GM18873 (cell line): ENCODE measurements around the gene RFWD3.

Source experiments
- ATAC-seq: cut with Tn5 transposase; IDR thresholded peaks from one replicate; pipeline ENCODE4 v1.9.1; 2021; ENCODE audit warnings: mild to moderate bottlenecking, moderate library complexity, moderate number of reproducible peaks; ENCODE audit not compliant: unreplicated experiment, low FRiP score

RFWD3 gene

GRCh38 chr16:74625500-74626350 is 41.0 kb downstream of the RFWD3 start:
- ATAC-seq: no peak

- ATAC-seq: no peak
Measured at GRCh38 chr16:74623839-74624235, 42.8 kb downstream of the RFWD3 start.

- ATAC-seq: no peak
Measured at GRCh38 chr16:74623214-74623838, 43.4 kb downstream of the RFWD3 start.

- ATAC-seq: no peak
Measured at GRCh38 chr16:74622005-74622404, 44.7 kb downstream of the RFWD3 start.

GRCh38 chr16:74617206-74617788 is 49.4 kb downstream of the RFWD3 start:
- no peak for ATAC-seq

- no peak for ATAC-seq
Measured at GRCh38 chr16:74611721-74612120, 55.0 kb downstream of the RFWD3 start.

- ATAC-seq: no peak
Measured at GRCh38 chr16:74608944-74609343, 57.7 kb downstream of the RFWD3 start.

- no peak for ATAC-seq
Measured at GRCh38 chr16:74608381-74608780, 58.3 kb downstream of the RFWD3 start.

GRCh38 chr16:74607962-74608356 is 58.7 kb downstream of the RFWD3 start:
- ATAC-seq: no peak

GRCh38 chr16:74607310-74607961 is 59.2 kb downstream of the RFWD3 start:
- ATAC-seq: peak; percentile 14

GRCh38 chr16:74606521-74607309 is 60.0 kb downstream of the RFWD3 start, which contains the start of gene GLG1:
GLG1 (minus strand) TSS chr16:74607114; CDS start chr16:74607094, 20 bp downstream.
- peak; percentile 85 for ATAC-seq

GRCh38 chr16:74605746-74606520 is 60.7 kb downstream of the RFWD3 start:
- ATAC-seq: peak; percentile 6

GRCh38 chr16:74605332-74605731 is 61.3 kb downstream of the RFWD3 start:
- no peak for ATAC-seq

GRCh38 chr16:74603848-74604247 is 62.8 kb downstream of the RFWD3 start:
- no peak for ATAC-seq

- no peak for ATAC-seq
Measured at GRCh38 chr16:74601126-74601871, 65.4 kb downstream of the RFWD3 start.

GRCh38 chr16:74596586-74596985 is 70.1 kb downstream of the RFWD3 start:
- ATAC-seq: no peak

- no peak for ATAC-seq
Measured at GRCh38 chr16:74592847-74593246, 73.8 kb downstream of the RFWD3 start.

- ATAC-seq: no peak
Measured at GRCh38 chr16:74591876-74592650, 74.6 kb downstream of the RFWD3 start.
